ENCODE data around the gene PDGFRB. TPM values are rescaled to one million over a fixed set of nuclear protein-coding genes. Genes with fewer than 3 reads are reported as not detected.

PDGFRB gene
- total and polyA plus RNA-seq, 7 donors = 14.6 to 56.0 (median 34.0) TPM

DNA sequence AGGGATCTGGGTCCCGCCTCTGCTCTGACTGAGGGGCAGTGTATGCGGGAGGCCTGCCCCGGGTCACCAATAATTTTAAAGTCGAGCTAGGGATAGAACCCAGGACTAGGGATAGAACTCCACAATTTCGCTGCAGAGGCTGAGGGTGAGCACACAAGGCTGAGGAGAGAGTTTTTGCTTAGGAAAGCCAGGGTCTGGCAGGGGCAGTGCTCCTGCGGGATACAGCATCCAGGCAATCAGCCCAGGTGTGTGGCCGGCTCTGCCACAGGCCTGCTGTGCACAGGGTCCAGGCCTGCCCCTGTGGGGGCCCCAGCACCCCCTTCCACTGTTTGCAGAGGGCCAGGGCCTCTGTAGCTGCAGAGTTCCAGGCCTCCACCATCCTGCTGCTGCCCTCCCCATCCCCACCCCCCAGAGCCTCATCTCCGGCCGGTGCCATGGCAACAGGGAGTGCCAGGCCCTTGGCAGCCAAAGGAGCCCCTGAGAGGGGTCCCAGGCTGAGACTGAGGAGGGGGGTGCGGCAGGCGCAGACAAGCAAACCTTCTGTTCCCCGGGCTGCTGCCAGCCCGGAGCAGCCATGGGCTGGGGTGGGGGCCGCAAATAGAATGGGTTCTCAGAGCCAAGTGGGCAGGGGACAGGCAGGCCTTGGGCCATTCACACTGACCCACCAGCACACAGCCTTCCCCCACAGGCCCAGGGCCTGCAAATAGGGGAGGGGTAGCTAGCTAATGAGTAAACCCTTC is 8.6 kb downstream of the PDGFRB start:
- Histone ChIP-seq H3K36me3 (ENCODE audit: insufficient read depth in 1 of 2, low read depth in 1 of 2) (no peaks in the 10 kb centered on the region), H3K27me3 (ENCODE audit: insufficient read depth in 3 of 3, low read length in 2 of 3) (no peaks in the 10 kb centered on the region), H3K27ac (peak overlapping the region; percentile 27), H3K9me3 (no peaks in the 10 kb centered on the region), H3K4me3 (peak overlapping the region; percentile 26), H3K4me1 (peaks cover 10% of the 10 kb centered on the region)
- DNase-seq (no peak), ATAC-seq (no peak)
- intact Hi-C loops (cut with DNase I) = no loop called here
- TF ChIP-seq, protein P1, sequence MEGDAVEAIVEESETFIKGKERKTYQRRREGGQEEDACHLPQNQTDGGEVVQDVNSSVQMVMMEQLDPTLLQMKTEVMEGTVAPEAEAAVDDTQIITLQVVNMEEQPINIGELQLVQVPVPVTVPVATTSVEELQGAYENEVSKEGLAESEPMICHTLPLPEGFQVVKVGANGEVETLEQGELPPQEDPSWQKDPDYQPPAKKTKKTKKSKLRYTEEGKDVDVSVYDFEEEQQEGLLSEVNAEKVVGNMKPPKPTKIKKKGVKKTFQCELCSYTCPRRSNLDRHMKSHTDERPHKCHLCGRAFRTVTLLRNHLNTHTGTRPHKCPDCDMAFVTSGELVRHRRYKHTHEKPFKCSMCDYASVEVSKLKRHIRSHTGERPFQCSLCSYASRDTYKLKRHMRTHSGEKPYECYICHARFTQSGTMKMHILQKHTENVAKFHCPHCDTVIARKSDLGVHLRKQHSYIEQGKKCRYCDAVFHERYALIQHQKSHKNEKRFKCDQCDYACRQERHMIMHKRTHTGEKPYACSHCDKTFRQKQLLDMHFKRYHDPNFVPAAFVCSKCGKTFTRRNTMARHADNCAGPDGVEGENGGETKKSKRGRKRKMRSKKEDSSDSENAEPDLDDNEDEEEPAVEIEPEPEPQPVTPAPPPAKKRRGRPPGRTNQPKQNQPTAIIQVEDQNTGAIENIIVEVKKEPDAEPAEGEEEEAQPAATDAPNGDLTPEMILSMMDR (IDR thresholded peaks at IDR 0.05) = no peak
- 83 to 88% (median 86%) methylated on average over 13 to 14 of the region's 14 CpGs for WGBS, 3 donors

DNA sequence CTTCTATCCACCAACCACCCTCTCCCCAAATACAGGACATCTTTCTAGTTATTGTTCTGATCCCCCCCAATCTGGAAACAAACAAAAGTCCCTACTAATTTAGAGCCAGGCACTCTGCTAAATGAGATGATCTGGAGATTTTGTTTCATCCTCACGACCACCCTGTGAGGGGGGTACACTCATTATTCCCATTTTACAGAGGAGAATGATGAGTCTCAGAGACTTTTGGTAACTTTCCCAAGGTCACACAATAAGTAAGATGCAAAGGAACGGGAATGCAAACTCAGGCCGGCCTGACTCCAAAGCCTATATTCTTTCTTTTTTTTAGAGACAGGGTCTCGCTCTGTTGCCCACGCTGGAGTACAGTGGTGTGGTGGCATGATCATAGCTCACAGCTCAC is 9.4 kb downstream of the PDGFRB start:
- intact Hi-C loops (cut with DNase I) = no loop called here
- Histone ChIP-seq H3K4me1 (peaks cover 10% of the 10 kb centered on the region), H3K27ac (peak overlapping the region; percentile 27), H3K27me3 (ENCODE audit: insufficient read depth in 3 of 3, low read length in 2 of 3) (no peaks in the 10 kb centered on the region), H3K36me3 (ENCODE audit: insufficient read depth in 1 of 2, low read depth in 1 of 2) (no peaks in the 10 kb centered on the region), H3K9me3 (no peaks in the 10 kb centered on the region), H3K4me3 (peak overlapping the region; percentile 26)
- ATAC-seq = no peak
- 82 to 91% (median 85%) methylated on average over 5 of the region's 5 CpGs for WGBS, 3 donors
- TF ChIP-seq, protein P1 (IDR thresholded peaks at IDR 0.05) = no peak
- DNase-seq = no peak

DNA sequence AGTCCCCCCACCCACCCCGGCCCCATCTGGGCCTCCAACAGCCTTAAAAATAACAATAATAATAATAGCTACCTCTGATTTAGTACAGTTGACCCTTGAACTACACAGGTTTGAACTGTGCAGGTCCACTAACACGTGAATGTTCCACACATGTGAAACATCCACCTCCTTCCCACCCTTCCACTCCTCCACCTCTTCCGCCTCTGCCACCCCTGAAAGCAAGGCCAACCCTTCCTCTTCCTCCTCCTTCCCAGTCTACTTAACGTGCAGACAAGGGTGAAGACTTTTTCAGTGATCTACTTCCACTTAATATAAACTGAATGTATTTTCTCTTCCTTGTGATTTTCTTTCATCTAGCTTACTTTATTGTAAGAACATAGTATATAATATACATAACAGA is 10.8 kb downstream of the PDGFRB start:
- intact Hi-C loops (cut with DNase I) = no loop called here
- DNase-seq (no peak), ATAC-seq (no peak)
- TF ChIP-seq, protein P1 (IDR thresholded peaks at IDR 0.05) = no peak
- WGBS, 3 donors = 42 to 65% (median 65%) methylated on average over 4 of the region's 4 CpGs
- peaks cover 10% of the 10 kb centered on the region for H3K4me1 ChIP-seq
- no peaks in the 10 kb centered on the region for H3K9me3 ChIP-seq
- peak overlapping the region; percentile 61 for H3K27ac ChIP-seq
- H3K27me3 ChIP-seq (ENCODE audit: insufficient read depth in 3 of 3, low read length in 2 of 3) = no peaks in the 10 kb centered on the region
- no peaks in the 10 kb centered on the region for H3K36me3 ChIP-seq (ENCODE audit: insufficient read depth in 1 of 2, low read depth in 1 of 2)
- peak overlapping the region; percentile 38 for H3K4me3 ChIP-seq

DNA sequence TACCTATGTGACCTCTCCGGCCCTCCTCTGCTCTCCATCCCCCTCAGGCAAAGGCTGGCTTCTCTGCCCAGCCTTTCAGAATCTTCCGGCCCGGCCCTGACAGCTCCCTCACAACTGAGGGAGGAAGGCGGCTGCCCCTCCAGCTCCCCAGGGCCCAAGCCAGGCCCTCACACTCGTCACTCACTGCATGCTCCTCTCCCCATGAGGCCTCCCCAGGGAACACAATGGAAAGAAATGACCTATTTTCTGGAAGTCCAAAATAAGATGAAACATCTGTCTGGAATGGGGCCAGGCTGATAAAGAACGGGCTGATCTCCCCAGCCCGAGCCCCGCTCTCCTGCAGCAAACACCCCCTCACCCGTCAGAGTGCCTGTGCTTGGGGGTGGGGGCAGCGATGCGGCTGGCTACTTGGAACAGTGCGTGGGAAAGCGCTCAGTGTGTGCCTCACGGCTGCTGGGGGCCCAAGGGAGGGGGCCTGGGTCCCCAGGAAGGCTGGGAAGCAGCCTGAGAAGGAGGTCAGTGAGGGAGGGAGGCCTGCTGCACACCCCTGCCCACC is 11.3 kb downstream of the PDGFRB start:
- Histone ChIP-seq H3K27me3 (ENCODE audit: insufficient read depth in 3 of 3, low read length in 2 of 3) (no peaks in the 10 kb centered on the region), H3K9me3 (no peaks in the 10 kb centered on the region), H3K36me3 (ENCODE audit: insufficient read depth in 1 of 2, low read depth in 1 of 2) (no peaks in the 10 kb centered on the region), H3K4me3 (peak overlapping the region; percentile 38), H3K27ac (peak overlapping the region; percentile 71), H3K4me1 (peaks cover 10% of the 10 kb centered on the region)
- intact Hi-C loops (cut with DNase I) = no loop called here
- peak; percentile 57 to 73 for DNase-seq
- WGBS, 3 donors = 63 to 64% (median 64%) methylated on average over 13 to 14 of the region's 14 CpGs
- peak in 2 of 4 donors; percentile 19 to 35 for ATAC-seq
- TF ChIP-seq, protein P1 (IDR thresholded peaks at IDR 0.05) = no peak
